C4-2B (cell line): ENCODE data around the gene DEFB123.
"Not testable (repeated sequence)": the region's sequence is repeated elsewhere in the genome, so short reads cannot be mapped to it uniquely, and the experiment has no call there.

Source experiments
- H3K27ac ChIP-seq: fragments of 450-650 bp; 2 replicates; pipeline ENCODE4 v1.5.1; 2017
- ZFX ChIP-seq: fragments of 450-650 bp; IDR thresholded peaks from 2 replicates; pipeline ENCODE4 v1.6.1; 2017
- TF ChIP-seq, protein P1 (sequence below): fragments of 450-650 bp; conservative IDR thresholded peaks from 2 replicates; pipeline ENCODE4 v1.5.1; 2017; ENCODE audit warnings: mild to moderate bottlenecking

The DEFB123 gene

DNA sequence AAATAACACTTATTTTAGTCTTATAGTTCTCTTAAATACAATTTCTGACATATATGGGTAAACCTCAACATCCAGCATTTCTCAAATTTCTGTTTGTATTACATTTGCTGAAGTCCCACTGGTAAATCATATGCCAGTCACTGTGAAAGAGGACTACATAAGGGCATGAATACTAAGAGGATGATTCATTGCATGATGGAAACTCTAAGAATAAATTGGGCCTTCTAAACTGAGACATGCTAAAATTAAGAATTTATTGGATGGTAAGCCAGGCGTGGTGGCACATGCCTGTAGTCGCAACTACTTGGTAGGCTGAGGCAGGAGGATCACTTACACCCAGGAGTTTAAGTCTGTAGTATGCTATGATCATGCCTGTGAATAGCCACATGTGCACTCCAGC is 12.1 kb downstream of the DEFB123 start:
- H3K27ac ChIP-seq: no peak overlapping the region
- TF ChIP-seq, protein P1, sequence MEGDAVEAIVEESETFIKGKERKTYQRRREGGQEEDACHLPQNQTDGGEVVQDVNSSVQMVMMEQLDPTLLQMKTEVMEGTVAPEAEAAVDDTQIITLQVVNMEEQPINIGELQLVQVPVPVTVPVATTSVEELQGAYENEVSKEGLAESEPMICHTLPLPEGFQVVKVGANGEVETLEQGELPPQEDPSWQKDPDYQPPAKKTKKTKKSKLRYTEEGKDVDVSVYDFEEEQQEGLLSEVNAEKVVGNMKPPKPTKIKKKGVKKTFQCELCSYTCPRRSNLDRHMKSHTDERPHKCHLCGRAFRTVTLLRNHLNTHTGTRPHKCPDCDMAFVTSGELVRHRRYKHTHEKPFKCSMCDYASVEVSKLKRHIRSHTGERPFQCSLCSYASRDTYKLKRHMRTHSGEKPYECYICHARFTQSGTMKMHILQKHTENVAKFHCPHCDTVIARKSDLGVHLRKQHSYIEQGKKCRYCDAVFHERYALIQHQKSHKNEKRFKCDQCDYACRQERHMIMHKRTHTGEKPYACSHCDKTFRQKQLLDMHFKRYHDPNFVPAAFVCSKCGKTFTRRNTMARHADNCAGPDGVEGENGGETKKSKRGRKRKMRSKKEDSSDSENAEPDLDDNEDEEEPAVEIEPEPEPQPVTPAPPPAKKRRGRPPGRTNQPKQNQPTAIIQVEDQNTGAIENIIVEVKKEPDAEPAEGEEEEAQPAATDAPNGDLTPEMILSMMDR: no peak
- TF ChIP-seq ZFX: no peak

DNA sequence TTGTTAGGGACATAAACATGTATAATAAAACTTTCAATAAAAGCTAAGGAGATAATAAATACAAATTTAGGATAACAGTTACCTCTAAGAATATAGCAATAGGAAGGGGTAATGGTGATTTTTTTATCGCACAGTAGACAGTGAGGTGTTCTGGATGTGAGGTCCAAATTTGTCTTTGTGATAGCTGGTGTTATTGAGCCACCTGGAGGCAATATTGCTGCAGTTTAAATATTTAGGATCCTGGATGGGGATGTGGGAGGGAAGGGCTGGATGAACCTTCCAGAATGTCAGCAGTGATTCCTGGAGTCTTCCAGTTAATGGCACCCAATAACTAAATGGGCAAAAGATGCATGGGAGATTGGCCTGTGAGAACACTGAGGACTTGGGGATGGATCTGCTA is 13.9 kb downstream of the DEFB123 start:
- no peak overlapping the region for H3K27ac ChIP-seq
- TF ChIP-seq, protein P1: peak; percentile 18
- TF ChIP-seq ZFX: no peak

DNA sequence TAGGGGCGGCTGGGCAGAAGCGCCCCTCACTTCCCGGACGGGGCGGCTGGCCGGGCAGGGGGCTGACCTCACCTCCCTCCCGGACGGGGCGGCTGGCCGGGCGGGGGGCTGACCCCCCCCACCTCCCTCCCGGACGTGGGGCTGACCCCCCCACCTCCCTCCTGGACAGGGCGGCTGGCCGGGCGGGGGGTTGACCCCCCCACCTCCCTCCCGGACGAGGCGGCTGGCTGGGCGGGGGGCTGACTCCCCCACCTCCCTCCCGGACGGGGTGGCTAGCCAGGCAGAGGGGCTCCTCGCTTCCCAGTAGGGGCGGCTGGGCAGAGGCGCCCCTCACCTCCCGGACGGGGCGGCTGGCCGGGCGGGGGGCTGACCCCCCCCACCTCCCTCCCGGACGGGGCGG is 30.5 kb downstream of the DEFB123 start:
- H3K27ac ChIP-seq: not testable (repeated sequence)

DNA sequence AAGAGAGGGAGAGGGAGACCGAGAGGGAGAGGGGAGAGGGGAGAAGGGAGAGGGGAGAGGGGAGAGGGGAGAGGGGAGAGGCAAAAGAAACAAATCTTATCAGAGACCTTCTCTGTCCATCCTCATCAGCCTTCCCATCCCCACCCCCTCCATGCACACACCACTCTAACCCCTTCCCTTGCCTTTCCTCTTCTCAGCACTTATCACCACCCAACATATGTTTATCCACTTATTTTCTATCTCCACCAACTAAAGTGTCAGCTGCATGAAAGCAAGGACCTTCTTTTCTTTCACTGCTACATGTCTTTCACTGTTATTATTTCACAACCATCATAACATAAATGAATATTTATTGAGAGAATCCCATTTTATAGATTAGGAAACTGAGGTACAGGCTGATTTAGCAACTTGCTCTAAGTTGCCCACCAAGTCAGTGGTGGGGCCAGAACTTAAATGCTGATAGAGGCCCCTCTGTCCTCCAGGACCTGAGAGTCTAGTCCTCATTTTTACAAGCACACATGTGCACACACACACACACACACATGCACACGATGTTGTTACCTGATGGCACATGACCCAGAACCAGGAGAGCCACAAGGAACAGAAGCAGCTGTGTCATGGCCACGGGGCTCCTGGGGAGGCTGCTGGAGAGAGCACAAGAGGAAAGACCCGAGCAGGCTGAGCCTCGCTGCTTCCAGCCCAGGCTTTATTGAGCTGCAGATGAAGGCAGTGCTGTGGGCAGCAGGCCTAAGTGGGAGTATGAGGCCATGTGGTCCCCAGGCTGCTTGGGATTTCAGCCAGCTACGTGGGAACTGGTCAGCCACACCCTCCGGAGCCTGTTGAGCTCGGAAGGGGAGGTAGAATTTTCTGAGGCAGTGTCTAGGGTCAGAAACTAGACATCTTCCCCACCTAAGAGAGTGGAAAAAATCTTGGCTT is 32.2 kb downstream of the DEFB123 start:
- TF ChIP-seq ZFX: no peak
- TF ChIP-seq, protein P1: no peak
- H3K27ac ChIP-seq: no peak overlapping the region

DNA sequence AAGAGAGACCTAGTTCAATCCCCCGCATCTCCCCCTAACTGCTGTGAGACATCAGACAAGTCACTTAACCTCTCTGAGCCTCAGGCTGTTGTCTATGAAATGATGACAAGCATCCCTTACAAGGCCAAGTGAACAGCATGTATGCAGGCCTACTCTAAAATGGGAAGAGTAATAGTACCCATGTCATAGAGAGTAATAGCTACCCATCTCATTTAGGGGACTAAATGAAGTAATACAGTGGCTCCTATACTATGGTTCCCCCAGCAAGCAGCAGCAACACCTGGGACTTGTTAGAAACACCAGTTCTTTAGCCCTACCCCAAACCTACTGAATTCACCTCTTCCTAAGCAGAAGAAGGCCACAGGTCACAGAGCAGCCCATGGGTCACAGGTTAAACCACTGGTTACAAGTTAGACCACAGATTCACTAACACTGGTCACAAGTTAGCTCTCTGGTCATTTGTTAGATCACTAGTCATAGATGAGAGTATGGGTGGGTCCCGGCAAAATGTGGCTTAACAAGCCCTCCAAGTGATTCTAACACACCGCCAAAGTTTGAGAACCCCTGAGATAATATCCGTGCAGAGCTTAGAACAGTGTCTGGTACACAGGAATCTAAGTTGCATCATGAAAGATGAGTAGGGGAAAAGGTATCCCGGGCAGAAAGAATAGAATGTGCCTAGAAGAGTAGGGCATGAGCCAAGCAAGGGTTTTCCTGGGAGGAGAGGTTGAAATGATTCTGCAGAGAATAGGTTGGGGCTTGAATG is 33.1 kb downstream of the DEFB123 start:
- H3K27ac ChIP-seq: no peak overlapping the region
- TF ChIP-seq ZFX: no peak
- TF ChIP-seq, protein P1: no peak

DNA sequence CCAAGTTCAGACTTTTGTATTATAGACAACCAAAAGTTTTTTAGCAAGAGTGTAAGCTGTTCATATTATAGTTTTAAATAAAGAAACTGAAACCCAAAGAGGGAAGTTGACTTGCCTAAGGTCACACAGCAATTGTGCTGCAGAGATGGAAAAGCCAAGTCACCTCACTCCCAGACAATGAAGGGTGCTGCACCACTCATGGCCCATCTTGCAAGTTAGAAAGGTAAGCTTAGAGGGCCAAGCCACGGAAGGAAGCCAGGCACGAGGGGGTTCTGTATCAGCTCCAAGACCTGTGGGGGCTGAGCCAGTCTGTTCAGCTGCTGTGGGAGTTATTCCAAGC is 33.6 kb downstream of the DEFB123 start:
- no peak overlapping the region for H3K27ac ChIP-seq
- TF ChIP-seq ZFX: no peak
- TF ChIP-seq, protein P1: no peak

DNA sequence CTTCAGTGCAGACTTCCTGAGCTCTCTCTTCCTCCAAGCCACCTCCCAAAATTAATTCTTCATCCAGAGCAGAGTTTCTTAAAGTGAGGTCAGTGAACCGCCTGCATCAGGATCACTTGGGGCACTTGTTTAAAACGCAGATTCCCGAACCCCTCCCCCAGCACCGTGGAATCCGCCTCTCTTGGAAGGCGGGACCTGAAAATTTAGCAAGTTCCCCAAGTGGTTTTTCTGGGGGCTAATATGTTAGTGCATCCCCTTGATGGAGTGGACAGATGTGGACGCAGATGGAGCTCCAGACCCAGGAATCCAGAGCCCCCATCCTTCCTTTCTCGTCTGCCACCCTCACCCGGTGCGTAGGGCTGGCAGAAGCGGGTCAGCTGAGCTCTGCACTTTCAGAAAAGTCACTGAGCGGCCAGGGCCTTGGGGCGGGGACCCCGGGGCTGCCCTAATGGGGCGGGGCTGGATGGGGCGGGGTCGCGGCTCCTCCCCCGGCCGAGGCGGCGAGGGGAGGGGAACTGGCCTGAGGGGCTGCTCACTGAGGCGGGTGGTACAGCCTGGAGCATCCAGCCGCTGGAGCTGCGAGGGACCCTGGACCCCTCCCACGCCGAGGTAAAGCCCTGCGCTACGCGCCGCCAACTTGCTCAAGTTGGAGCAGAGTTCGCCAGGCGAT is 34.5 kb downstream of the DEFB123 start, which contains the start of the genes DEFB124 and REM1:
Gene DEFB124, minus strand, starts transcription at position 370 of the 670 bp plus-strand sequence. CDS start 2,114 bp downstream, outside the sequence.
Gene REM1, plus strand, starts transcription at position 531 of the 670 bp plus-strand sequence. CDS start 1,158 bp downstream, outside the sequence.
- H3K27ac ChIP-seq: no peak within 1 kb of the TSS
- TF ChIP-seq ZFX: no peak
- TF ChIP-seq, protein P1: no peak
